Muscle layer of colon (tissue), 2 donors: Measurements from ENCODE around the gene AMPD3.

Experiments
- H3K27ac ChIP-seq: one replicate; pipeline ENCODE4 v1.7.0; 2013; ENCODE audit warnings: low read depth, mild to moderate bottlenecking, low read length, moderate library complexity
- H3K27me3 ChIP-seq, 2 donors: one replicate each; pipeline ENCODE4 v1.7.0; 2013; ENCODE audit warnings: low read length in 2 of 2, mild to moderate bottlenecking in 2 of 2; ENCODE audit not compliant: insufficient read depth in 2 of 2, control insufficient read depth in 1 of 2
- H3K36me3 ChIP-seq: one replicate; pipeline ENCODE4 v1.7.0; 2013; ENCODE audit warnings: mild to moderate bottlenecking, low read length; ENCODE audit not compliant: insufficient read depth
- H3K4me1 ChIP-seq: one replicate; pipeline ENCODE4 v1.7.0; 2013; ENCODE audit warnings: mild to moderate bottlenecking, low read length; ENCODE audit not compliant: insufficient read depth
- H3K4me3 ChIP-seq, 2 donors: one replicate each; pipeline ENCODE4 v1.7.0; 2013; ENCODE audit warnings: low read length in 2 of 2, low read depth in 1 of 2, mild to moderate bottlenecking in 1 of 2, moderate library complexity in 1 of 2
- H3K9ac ChIP-seq: one replicate; pipeline ENCODE4 v1.7.0; 2013; ENCODE audit warnings: low read length
- H3K9me3 ChIP-seq: one replicate; pipeline ENCODE4 v1.7.0; 2013; ENCODE audit warnings: mild to moderate bottlenecking, low read length
- donor health status: abdominal sarcoma.
- donor health status: Adenocarcinoma of cecum.

The AMPD3 gene

DNA sequence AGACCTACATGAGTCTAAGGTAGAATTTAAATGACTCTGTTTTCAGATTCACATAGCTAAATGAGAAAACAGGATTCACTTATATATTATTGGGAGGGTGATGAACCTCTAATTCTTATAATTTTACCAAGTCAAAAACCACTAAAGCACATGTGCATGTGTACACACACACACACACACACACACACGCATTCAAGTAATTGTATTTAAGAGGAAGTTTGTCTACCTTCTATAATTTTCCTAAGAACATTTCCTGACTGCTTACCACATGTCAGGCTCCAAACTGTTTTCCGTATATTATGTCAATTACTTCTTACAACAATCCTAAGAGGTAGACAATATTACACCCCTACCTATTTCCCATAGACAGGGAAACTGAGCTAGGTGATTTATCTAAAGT is 79.3 kb downstream of the AMPD3 start:
- Histone ChIP-seq H3K27ac (no peak overlapping the region), H3K36me3 (peaks cover 22% of the 10 kb centered on the region), H3K9me3 (no peaks in the 10 kb centered on the region), H3K4me1 (no peaks in the 10 kb centered on the region), H3K4me3 (no peak overlapping the region), H3K27me3 (no peaks in the 10 kb centered on the region), H3K9ac (no peak overlapping the region)

DNA sequence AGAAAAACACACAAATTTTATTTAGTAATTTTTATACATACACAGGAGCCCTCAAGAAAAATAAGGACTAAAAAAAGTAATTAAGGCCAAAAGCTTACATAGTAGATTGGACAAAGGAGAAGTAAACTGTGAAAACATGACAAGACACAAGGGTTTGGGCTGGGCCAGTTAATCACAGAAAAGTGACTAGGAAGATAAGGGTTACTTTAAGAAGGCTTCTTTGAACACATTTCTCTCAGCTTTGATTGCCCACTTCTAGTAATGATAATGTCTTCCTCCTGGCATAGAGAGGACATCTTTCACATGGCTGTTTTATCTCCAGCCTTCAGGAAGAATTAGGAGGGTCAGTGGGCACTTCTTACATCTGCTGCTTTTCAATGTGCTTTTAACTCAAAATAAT is 82.5 kb downstream of the AMPD3 start:
- Histone ChIP-seq H3K9ac (no peak overlapping the region), H3K9me3 (no peaks in the 10 kb centered on the region), H3K36me3 (peaks cover 9% of the 10 kb centered on the region), H3K4me1 (peaks cover 12% of the 10 kb centered on the region), H3K27me3 (no peaks in the 10 kb centered on the region), H3K4me3 (no peak overlapping the region), H3K27ac (no peak overlapping the region)

DNA sequence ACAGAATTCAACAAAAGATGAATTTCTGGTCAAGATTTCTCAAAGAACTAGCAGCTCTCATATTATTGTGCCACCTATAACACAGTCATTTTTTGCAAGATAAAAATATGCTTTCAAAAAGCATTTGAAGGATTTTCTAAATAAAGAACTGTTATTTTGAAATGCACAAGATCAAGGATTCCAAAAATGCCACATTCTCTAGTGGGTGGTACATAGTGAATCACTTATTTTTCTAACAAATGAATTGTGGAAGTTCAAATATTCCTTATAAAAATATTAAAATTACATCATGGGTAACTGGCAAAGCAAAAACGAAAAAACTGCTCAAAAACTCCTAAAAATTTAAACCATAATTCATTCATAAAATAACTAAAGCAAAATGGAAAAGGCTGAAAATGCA is 83.9 kb downstream of the AMPD3 start:
- Histone ChIP-seq H3K9me3 (no peaks in the 10 kb centered on the region), H3K27ac (no peak overlapping the region), H3K36me3 (no peaks in the 10 kb centered on the region), H3K27me3 (no peaks in the 10 kb centered on the region), H3K4me3 (no peak overlapping the region), H3K4me1 (peaks cover 12% of the 10 kb centered on the region), H3K9ac (no peak overlapping the region)

DNA sequence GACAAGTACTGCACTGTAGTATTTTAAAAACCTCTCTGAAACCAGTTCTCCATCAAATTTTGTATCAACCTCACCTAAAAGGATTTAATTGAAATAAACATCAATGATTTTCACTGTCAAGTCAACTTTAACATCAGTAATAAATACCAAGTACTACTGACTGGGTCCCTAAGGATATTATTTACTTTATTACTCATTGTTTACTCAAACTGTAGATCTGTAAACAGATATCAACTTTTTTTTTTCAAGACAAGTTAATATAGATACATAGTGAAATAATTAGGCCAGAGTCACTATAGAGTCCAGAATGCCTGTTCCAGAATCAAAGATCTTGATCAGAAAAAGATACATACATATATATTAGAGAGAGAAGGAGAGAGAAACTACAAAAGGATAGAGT is 84.3 kb downstream of the AMPD3 start:
- no peak overlapping the region for H3K9ac ChIP-seq
- no peaks in the 10 kb centered on the region for H3K27me3 ChIP-seq
- H3K36me3 ChIP-seq, result no peaks in the 10 kb centered on the region
- H3K4me3 ChIP-seq, result no peak overlapping the region
- no peaks in the 10 kb centered on the region for H3K9me3 ChIP-seq
- H3K27ac ChIP-seq, result no peak overlapping the region
- H3K4me1 ChIP-seq, result peaks cover 12% of the 10 kb centered on the region

DNA sequence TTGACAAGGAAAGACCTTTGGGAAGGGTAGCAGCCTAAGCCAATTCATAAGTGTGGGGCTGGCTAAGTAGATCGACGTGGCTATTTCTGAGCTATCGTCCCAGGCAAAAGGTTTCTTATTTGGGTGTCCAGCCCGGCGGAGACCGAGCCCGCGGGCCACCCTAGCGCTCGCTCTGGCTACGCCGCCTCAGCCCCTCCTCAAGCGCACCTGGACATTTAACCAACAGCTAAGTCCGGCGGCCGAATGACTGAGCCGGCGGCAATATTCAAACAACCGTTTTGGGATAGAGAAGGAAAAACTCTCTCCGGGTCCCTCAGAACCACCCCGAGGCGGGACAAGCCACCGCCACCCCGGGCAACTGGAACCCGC is 85.5 kb downstream of the AMPD3 start:
- peaks cover 12% of the 10 kb centered on the region for H3K4me1 ChIP-seq
- no peaks in the 10 kb centered on the region for H3K36me3 ChIP-seq
- no peaks in the 10 kb centered on the region for H3K27me3 ChIP-seq
- peak overlapping the region; percentile 60 to 75 for H3K4me3 ChIP-seq
- H3K9me3 ChIP-seq, result no peaks in the 10 kb centered on the region
- H3K9ac ChIP-seq, result peak overlapping the region; percentile 76
- peak overlapping the region; percentile 56 for H3K27ac ChIP-seq

DNA sequence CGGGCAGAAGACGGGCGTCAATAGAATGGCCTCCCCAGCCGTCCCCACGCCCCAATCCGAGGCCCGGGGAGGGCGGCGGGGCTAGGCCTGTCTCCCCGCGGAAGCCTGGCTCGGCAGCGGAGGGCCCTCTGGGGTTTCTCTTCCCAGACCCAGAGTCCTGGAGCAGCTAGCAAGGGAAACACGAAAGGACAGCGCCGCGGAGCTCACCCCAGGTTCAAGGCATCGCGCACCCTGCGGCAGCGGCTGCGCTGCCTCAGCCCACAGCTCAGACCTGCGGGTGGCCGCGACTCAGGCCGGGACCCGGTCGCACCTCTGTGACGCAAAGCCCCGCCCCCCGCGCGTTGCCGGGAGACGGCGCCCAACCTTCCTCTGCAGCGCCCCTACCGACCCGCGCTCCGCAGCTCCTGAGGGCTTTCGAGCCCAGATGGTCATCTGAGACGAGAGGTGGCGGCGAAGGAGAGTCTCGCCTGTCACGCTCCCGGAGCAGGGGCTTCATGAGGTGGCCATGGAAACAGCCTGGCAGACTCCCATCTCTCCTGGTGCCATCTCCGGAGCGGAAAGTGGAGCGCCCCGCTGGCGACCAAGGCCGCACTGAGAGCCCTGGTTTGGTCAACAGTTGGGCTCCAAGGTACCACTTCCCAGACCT is 86.0 kb downstream of the AMPD3 start, which contains the start of gene RNF141:
Gene RNF141 (minus strand): TSS at position 273 of the 646 bp plus-strand sequence. CDS start 7,029 bp downstream, outside the sequence.
- H3K36me3 ChIP-seq, result no peaks in the 10 kb centered on the region
- peak within 1 kb of the TSS; percentile 76 for H3K9ac ChIP-seq
- peak within 1 kb of the TSS; percentile 60 to 75 for H3K4me3 ChIP-seq
- H3K27me3 ChIP-seq, result no peaks in the 10 kb centered on the region
- H3K9me3 ChIP-seq, result no peaks in the 10 kb centered on the region
- H3K27ac ChIP-seq, result peak within 1 kb of the TSS; percentile 56
- H3K4me1 ChIP-seq, result peaks cover 12% of the 10 kb centered on the region

DNA sequence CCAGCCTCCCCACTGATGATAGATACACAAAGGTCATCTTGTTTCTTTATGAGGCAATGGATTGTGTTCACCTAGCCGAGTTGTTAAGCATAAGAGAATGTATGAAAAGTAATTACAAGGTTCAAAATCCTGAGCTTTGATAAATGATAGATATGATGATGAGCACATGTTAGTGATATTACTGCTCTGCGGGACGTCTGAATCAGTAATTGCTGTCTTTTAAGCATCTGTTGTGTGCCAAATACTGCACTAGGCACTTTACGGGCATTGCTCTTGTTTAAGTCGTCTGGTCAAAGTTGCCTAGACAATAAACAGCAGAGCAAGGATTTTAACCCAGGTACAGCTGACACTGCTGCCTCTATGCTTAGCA is 86.5 kb downstream of the AMPD3 start:
- no peaks in the 10 kb centered on the region for H3K36me3 ChIP-seq
- H3K4me3 ChIP-seq, result peak overlapping the region; percentile 60 to 75
- H3K9me3 ChIP-seq, result no peaks in the 10 kb centered on the region
- H3K9ac ChIP-seq, result no peak overlapping the region
- peak overlapping the region; percentile 37 for H3K27ac ChIP-seq
- no peaks in the 10 kb centered on the region for H3K27me3 ChIP-seq
- peaks cover 12% of the 10 kb centered on the region for H3K4me1 ChIP-seq

DNA sequence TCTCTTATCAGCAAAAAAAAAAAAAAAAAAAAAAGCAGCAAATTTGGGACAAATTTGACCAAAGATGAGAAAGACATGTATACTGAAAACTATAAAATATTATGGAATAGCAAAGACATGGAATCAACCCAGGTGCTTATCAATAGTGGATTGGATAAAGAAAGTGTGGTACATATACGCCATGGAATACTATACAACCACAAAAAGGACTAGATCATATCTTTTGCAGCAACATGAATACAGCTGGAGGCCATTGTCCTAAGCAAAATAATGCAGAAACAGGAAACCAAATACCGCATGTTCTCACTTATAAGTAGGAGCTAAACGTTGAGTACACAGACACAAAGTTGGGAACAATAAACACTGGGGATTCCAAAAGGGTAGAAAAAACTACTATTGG is 87.7 kb downstream of the AMPD3 start:
- Histone ChIP-seq H3K4me3 (no peak overlapping the region), H3K9ac (no peak overlapping the region), H3K9me3 (no peaks in the 10 kb centered on the region), H3K4me1 (peaks cover 12% of the 10 kb centered on the region), H3K36me3 (no peaks in the 10 kb centered on the region), H3K27me3 (no peaks in the 10 kb centered on the region), H3K27ac (no peak overlapping the region)

DNA sequence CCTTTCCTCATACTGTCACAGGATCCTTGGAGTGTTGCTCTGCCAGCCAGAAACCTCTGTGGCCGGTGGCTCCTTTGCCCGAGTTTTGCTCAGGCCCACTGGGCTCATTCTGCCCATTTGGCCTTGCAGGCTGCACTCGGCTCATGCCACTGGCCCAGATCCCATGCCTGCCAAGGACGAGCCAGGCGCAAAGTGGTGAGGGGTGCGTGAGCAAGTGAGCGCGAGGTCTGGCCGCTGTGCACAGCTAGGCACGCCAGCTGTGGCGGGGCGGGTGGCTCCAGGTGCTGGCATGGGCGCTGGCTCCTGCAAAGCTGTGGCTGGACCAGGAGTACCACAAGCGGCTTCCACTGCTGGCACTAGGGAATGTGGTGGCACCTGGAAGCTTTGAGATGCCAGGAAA is 88.7 kb downstream of the AMPD3 start:
- Histone ChIP-seq H3K36me3 (no peaks in the 10 kb centered on the region), H3K9me3 (no peaks in the 10 kb centered on the region)

DNA sequence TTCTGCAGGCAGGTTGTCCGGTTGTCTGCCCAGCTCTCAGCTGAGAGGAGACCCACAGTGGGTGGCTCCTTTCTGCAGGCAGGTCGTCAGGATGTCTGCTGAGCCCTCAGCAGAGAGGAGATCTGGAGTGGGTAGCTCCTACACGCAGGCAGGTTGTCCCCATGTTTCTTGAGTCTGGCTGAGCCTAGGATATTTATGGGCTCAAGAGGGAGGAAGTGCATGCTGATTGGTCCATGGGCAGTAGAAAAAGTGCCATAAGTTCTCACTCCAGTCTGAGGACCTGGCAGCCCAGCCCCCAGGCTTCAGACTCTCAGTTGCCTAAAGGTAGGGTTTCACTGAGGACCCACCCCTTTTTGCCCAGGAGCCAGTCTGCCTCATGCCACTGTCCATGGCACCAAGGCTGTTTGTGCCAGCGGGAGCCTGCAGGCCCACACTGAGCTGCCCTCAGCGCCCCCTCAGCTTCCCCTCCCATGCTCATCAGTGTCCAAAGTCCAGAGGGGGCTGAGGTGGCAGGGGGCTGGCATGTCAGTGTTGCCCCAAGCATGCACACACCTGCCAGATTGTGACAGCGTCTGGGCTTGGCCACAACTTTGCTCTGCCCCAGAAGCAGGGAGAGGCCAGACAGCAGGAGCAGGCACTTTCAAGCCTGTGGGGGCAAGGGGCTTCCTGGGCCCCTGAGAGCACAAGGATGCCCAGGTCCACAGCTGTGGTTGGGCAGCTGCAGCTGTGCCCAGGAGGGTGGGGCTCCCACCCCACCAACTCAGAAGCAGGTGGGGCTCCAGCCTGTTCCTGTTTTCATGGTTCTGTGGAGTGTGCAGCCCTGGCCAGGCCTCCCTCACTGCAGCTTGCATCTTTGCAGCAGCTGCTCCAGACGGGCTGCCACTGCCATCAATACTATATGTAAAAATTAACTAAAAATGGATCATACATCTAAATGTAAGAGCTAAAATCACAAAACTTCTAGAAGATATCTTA is 89.7 kb downstream of the AMPD3 start:
- no peak overlapping the region for H3K27ac ChIP-seq
- H3K4me3 ChIP-seq, result no peak overlapping the region
- H3K36me3 ChIP-seq, result no peaks in the 10 kb centered on the region
- H3K9me3 ChIP-seq, result no peaks in the 10 kb centered on the region
- H3K4me1 ChIP-seq, result peaks cover 10% of the 10 kb centered on the region
- no peak overlapping the region for H3K9ac ChIP-seq
- H3K27me3 ChIP-seq, result no peaks in the 10 kb centered on the region

More for the DNA sequence above, 88.7 kb downstream of the AMPD3 start:
- peaks cover 12% of the 10 kb centered on the region for H3K4me1 ChIP-seq
- no peak overlapping the region for H3K4me3 ChIP-seq
- no peak overlapping the region for H3K27ac ChIP-seq
- H3K27me3 ChIP-seq, result no peaks in the 10 kb centered on the region
- no peak overlapping the region for H3K9ac ChIP-seq

DNA sequence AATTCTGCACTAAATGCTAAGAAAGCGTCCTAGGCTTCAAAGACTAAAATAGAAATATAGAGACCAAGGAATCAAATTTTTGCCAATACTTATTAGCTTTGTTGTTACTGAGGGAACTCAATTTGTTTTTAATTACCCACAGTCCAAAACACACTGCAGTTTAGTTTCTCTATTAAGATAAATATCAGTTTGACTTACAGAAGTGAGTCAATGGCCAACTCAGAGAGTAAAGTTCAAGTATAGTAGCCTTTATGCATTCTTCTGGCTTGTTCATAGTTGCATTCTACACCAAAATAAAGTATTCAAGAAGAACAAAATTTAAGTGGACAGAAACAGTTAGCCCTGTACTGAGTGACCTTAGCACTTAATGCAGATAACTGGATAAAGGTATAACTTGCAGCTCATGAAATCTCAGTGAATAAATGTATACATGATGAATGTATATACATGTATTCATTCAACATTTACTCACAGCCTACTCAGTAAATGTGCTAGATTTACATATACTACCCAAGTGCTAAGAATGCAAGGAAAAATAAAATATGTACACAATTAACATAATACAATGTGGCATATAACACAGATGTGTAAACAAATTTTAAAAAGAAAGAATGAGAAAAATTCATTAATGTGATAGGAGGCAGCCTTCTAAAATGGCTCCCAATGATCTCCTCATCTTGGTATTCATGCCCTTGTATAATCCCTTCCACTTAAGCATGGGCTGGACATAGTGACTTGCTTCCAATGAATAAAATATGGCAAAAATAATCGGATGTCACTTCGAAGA is 95.6 kb downstream of the AMPD3 start:
- Histone ChIP-seq H3K4me3 (no peak overlapping the region), H3K4me1 (no peaks in the 10 kb centered on the region), H3K27ac (no peak overlapping the region), H3K9me3 (no peaks in the 10 kb centered on the region), H3K9ac (no peak overlapping the region), H3K36me3 (no peaks in the 10 kb centered on the region), H3K27me3 (no peaks in the 10 kb centered on the region)
